NCI-H446 (cell line): Measurements from ENCODE around the gene TTLL9.
"Not testable (repeated sequence)": the region's sequence is repeated elsewhere in the genome, so short reads cannot be mapped to it uniquely, and the experiment has no call there.

ENCODE experiments used
- DNase-seq, 2 experiments: peaks; one replicate each; lab custom pipeline; 2025; lab: John Stamatoyannopoulos, UW

Gene TTLL9, protein sequence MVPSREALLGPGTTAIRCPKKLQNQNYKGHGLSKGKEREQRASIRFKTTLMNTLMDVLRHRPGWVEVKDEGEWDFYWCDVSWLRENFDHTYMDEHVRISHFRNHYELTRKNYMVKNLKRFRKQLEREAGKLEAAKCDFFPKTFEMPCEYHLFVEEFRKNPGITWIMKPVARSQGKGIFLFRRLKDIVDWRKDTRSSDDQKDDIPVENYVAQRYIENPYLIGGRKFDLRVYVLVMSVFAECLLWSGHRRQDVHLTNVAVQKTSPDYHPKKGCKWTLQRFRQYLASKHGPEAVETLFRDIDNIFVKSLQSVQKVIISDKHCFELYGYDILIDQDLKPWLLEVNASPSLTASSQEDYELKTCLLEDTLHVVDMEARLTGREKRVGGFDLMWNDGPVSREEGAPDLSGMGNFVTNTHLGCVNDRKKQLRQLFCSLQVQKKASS

DNA sequence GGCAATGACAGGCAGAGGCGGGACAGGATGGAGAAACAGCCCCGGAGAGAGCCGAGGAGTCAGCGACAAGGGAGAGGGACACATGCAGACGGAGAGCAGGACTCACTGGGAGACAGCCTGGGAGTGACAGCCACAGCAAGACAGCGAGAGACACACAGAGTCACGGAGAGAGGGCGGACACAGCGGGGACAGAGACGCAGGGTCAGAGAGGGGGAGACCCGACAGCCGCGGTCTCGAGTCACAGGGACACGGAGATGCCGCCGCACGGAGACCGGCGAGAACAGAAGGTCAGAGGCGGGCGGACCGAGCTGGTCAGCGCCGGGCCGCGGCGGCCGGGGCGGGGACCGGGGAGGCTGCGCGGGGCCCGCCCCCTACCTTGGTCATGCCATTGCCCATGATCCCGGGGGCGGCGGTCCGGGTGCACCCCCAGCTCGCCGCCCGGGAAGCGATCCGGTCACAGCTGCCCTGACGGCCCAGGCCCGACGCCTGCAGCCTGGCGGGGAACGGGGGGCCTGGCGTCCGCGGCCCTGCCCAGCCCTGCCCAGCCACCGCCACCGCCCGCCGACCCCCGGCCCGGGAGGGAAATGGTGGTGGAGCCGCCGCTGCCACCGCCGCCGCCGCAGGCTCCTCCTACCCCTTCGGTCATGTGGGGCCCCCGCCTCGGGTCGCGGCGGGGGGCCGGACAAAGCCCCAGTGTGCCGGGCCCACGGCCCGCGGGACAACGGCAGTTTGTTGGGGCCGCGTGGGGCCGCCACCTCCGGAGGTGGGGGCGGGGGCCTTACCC, at the start of gene TTLL9, which contains the start of gene DUSP15:
TTLL9 (plus strand) TSS at position 693 of the 784 bp plus-strand sequence. CDS start 493 bp downstream, outside the sequence.
DUSP15 (minus strand) TSS at position 586 of the 784 bp plus-strand sequence; CDS start at position 396, 190 bp downstream.
- no peak for DNase-seq

DNA sequence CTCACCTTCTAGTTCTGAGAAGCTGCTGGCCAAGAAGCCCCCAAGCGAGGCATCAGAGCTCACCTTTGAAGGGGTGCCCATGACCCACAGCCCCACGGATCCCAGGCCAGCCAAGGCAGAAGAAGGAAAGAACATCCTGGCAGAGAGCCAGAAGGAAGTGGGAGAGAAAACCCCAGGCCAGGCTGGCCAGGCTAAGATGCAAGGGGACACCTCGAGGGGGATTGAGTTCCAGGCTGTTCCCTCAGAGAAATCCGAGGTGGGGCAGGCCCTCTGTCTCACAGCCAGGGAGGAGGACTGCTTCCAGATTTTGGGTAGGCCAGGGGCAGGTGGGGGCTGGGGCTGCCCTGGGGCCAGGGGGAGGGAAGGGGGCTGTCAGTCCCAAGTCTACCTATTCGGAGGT, 49.0 kb upstream of the TTLL9 start:
- DNase-seq: no peak

DNA sequence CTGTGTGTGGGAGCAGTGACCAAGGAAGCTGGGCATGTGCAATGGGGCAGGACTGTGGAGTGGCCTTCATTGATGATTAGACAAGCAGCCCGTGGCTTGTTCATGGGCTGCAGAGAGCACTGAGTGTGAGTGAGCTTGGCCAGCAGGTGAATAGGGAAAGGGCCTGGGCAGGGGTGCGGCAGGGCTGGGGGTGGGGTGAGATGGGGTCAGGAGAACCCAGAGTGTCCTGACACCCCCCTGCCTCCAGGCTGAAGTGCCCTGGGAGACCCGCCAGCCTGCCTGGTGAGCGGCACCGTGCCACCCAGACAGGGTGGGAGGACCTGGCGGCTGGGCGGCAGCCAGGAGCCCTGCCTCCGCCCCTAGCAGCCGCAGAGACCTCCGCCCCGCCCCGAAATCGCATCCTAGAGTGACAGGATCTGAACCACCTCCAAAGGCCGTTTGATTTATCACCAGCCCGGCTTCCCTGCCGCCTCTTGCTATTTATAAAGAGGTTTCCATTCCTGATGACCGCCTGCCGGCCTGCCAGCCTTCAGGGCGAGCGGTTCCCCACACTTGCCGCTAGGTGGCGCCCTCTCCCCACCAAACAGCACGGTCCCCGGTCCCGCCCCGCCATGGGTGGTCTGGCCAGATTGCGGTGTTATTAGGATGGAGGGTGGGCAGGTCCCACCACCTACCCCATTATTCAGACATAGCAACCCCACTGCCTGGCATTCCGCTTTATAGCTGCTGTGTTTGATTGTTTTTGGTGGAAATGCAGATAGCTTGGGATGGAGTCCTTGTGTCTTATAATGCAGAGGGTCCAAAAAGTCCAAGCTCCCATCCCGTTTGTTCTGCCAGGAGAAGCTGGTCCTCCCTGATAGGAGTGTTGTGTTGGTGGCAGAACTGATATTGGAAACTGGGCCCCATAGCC, 47.8 kb upstream of the TTLL9 start:
- DNase-seq: peak; percentile 86 to 95

DNA sequence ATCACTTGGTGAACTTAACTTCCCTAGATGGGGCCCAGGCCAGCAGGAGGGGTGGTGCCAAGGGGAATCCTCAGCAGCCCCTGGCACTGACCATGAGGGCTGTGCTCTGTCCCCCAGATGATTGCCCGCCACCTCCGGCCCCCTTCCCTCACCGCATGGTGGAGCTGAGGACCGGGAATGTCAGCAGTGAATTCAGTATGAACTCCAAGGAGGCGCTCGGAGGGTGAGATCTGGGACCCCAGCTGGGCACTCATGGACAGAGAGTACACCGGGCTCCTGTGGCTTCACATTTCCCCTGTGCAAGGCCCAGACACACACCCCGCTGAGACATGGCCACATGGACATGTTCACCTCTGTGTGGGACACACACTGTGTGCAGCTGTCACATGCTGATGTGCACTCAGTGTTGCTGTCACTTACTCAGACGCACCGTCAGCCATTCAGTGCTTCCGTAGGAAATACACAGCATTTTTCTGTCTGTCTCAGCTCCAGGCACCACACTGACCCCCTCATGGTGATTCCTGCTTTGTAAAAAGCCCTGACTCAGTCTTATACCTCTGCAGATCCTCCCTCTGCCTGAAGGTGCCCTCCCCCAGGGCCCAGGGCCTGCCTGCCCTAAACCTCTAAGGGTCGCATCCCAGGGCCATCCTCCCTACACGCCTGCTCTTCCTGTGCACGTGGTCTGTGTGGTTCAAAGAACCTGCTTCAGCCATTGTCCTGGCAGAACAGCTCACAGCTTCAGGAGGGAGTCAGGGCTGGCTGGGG, 46.9 kb upstream of the TTLL9 start:
- DNase-seq: no peak

DNA sequence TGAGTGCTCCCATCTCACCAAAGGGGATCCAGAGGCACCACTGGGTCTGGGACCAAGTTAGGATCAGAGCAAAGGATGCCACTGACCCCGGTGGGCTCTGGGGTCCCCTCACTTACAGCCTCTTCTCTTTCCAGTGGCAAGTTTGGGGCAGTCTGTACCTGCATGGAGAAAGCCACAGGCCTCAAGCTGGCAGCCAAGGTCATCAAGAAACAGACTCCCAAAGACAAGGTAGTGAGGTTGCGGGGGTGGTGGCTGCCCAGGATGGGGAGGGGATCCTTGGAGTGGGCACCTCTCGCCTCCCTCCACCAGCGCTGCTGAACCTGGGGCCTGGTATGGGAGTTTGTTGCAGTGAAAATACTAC, 46.3 kb upstream of the TTLL9 start:
- DNase-seq: no peak

DNA sequence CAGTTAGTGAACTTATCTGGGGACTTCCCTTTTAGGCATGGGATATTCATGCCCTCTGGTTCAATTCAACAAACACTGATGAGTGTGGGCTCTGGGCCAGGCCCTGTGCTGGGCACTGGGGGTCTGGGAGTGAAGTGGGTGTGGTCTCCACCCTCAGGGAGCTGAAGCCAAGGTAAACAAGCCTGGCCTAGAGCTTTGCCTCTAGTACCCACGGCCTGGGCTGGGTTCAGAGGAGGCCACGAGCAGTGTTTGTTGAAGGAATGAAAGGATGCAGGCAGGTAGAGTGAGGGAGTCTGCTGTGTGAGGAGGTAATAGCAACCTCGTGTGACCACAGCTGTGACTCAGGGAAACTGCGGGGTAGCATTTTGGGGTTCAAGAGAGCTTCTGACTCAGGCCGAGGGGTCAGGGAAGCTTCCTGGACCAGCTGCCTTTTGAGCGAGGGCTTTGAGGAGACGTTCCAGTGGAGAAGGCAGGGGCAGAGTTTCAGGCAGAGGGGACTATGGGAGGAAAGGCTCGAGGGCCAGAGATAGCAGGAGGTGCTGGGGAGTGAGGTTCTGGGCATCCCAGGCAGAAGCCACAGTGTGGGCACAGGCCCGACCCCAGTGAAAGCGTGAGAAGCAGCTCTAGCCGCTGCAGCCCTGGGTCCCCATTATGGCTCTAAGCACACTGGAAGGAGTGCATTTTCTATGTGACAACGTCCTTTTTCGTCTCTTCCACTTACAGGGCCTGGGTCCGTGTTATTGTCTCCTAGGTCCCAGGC, 45.7 kb upstream of the TTLL9 start:
- peak in 1 of 2 experiments; percentile 30 for DNase-seq

DNA sequence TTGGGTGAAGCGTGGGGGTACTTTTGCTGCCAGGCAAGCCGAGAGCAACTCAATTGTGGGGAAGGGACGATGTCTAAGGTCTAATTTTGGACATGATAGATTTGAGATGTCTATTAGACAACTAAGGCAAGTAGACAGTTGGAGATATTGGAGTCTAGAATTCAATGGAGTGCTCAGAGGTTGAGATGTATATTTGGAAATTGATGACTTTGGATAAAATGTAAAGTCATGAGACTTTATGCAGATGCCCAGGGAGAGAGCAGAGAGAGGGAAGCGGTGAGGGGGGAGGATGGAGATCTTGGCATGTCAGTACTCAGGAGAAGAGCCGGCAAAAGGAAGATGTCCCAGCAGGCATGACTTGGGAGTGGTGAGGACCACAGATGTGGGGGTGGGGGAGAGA, 44.4 kb upstream of the TTLL9 start:
- no peak for DNase-seq

DNA sequence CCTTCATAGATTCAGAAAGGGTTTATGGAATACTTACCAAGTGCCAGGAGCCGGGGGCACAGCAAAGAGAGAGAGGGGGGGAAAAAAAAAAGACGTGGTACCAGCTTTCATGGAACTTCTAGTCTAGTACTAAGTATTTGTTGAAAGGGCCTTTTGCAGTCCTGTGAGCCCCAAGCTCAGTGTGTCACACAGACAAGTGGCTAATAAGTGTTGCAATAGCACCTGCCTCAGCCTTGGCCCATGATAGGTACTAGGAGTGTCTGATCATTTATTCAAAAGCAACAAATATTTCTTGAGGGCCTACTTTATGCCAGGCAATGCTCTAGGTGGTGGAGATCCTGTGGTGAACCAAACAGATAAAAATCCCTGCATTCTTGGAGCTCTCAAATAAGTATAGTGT, 43.4 kb upstream of the TTLL9 start:
- DNase-seq: no peak

DNA sequence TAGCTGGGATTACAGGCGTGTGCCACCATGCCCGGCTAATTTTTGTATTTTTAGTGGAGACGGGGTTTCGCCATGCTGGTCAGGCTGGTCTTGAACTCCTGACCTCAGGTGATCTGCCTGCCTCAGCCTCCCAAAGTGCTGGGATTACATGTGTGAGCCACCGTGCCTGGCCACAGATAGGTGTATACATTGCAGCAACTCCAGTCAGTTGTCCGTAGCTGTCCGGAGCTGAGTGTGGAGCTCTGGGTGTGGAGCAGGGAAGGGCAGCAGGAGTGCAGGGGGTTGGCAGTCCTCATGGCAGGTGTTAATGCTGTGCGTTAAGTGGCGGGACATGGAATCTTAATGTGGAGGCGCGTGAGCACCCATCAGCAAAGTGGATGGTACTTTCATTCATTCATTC, 42.4 kb upstream of the TTLL9 start:
- not testable (repeated sequence) for DNase-seq

DNA sequence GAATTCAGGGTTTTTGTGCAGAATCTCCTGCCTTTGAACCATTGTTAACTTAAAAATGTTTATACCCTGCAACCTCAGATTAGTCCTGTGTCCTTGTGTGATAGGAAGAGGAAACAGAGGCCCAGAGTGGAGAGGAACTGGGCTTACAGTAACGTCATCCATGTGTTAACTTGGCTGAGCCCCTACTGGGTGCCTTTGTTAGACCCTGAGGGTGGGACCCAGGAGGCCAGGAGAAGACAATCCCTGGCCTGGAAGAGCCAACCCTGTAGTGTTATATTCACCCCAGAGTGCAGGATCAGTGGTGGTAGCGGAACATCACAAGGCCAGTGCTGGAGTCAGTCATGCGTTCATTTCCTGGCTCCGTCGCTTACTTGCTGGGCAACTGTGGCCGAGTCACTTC, 40.7 kb upstream of the TTLL9 start:
- no peak for DNase-seq

DNA sequence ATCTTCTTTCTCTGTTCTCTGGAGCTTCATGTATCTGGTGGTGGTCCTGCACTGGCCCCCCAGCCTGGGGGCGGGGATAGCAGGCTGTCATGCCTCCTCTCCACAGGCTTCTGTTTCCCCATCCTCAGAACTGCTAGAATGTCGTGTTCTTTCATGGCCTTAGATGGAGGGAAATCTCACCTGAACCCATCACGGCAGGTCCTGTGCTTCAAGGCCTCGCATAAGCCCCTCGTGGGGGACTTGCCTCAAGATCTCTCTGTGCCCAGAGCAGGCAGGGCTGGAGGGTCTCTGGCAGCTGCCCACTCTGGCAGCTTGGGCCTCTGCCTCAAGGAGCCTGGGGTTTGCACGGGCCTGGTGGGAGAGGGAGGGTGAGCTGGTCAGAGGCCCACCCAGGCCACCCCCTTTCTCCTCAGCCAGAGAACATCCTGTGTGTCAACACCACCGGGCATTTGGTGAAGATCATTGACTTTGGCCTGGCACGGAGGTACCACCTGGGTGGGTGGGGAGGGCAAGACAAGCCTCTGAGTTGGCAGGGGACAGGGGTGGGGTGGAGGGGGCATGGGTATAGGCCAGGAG, 39.9 kb upstream of the TTLL9 start:
- DNase-seq: no peak

DNA sequence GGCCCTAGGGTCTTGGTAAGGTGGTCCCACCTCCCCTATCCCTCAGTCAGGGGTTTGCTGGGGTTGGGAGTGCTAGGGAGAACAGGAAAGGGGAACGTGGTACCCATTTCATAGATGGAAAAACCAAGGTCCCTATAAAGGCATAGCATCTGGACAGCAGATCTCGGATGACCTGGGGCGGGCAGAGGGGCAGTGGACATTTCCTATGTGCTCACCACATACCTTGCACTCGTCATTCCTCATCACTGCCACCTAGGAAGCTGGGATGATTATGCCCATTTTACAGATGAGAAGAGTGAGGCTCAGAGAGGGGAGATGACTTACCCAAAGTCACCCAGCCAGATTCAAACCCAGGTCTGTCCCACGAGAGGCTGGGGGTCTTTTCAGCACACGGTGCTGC, 39.2 kb upstream of the TTLL9 start:
- no peak for DNase-seq

DNA sequence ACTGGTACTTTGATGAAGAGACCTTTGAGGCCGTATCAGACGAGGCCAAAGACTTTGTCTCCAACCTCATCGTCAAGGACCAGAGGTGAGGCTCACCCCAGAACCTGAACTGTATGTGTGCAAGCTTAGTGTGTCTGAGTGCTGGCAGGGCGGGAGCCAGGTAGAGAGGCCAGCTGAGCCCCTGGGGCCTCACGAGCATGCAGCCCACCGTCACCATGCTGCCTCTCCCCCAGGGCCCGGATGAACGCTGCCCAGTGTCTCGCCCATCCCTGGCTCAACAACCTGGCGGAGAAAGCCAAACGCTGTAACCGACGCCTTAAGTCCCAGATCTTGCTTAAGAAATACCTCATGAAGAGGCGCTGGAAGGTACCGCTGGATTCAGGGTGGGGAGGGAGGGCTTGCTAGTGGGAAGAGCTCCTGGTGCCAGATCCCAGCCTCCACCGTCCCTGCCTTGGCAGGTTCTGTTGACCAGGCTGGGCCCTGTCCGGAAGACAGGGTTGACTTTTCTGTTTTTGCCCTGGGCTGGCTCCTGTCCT, 38.6 kb upstream of the TTLL9 start:
- DNase-seq: no peak

DNA sequence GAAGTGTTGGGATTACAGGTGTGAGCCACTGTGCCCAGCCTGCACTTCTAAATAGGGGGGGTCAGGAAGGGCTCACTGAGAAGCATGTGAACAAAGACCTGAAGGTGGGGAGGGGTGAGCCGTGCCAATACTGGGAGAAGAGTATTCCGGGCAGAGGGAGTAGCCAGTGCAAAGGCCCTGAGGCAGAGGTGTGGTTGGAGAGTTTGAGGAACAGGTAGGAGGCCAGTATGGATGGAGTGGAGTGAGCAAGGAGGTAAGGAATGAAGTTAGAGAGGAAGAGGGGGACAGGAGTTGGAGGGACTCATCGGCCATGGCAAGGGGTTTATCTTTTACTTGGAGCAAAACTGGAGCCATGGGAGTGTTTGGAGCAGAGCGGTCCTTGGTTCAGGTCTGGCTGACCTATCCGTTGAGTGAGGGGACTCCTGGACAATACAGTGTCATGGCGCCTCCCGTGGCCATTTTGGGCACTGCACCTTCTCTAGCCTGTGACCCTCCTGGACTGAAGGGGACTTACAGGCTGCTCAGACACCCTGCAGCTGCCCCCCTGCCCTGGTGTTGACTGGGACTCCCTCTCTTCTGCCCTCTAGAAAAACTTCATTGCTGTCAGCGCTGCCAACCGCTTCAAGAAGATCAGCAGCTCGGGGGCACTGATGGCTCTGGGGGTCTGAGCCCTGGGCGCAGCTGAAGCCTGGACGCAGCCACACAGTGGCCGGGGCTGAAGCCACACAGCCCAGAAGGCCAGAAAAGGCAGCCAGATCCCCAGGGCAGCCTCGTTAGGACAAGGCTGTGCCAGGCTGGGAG, 37.1 kb upstream of the TTLL9 start:
- DNase-seq: peak in 1 of 2 experiments; percentile 54

DNA sequence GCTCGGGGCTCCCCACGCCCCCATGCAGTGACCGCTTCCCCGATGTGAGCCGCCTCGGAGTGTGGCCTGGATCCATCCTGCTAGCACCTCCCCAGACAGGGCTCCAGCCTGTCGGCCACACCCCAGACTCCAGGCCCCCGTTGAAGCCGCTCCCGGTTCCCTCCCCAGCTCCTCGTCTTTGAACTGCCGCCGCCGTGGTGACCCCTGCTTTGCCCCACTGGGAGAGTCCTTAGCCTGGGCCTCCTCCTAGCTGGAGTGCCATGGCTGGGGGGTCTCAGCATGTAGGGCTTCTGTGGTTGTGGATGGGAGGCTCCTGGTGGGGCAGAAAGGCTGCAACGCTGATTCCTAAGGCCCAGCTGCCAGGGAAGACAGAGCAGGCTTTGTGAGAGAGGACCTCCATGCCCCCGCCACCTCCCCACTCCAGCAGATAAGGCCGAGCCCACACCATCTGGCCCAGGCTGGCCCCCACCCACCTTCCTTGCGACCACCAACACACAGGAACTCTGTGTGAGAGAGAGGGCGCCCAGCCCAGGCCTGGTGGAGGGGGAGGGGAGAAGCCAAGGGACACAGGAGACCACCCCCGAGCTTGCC, 36.4 kb upstream of the TTLL9 start:
- no peak for DNase-seq

DNA sequence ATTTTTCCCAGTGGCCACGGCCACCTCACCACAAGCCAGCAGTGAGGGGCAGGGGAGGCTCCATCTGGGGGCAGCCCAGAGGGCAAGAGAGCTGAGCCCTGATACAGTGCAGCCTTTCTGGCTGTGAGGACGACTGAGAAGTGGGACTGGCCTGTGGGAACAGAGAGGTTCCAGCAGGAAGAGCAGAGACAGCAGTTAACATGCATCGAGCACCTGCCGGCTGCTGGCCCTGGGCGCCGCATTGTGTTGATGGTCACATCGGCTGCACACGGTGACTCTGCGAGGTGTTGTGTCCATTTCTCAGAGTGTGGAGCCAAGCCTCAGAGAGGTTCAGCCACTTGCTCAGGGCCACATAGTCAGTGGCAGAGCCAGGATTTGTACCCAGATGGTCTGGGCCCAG, 34.9 kb upstream of the TTLL9 start:
- DNase-seq: no peak

DNA sequence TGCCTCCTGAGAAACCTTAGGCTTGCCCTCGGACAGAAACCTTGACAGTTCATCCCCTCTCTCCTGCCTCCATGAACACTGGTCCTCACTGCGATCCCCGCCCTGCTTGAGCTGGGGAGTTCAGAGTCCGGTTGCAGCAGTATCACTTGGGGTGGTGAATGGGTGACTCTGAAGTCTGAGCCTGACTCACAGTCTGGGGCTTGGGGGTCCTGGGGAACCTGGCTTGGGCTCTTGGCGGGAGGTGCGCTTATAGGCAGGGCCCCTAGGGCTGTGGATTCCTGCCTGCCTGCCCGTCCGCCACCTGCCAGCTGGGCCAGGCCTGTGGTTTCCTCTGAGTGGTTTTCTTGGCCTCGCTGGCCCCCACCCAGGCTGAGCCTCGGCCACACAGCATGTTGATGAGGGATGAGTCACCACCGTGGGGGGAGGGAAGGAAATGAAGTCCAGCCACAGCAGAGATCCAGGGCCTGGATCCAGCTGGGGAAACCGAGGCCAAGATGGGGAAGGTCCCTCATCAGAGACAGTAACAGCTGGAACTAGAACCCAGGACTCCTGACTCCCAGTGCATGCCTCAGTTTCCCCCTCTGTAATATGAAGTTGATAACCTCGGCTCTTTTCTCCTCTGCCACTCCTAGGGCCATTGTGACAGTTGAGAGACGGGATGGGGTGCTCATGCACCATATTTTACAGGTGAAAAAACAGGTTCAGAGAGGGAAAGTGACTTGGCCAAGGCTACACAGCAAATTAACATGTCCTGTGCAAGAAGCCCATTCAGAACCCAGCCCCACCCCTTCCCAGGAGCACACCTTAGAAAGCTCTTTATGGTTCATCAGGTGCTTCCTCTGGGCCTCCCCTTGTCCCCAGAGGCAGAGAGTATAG, 34.2 kb upstream of the TTLL9 start:
- peak in 1 of 2 experiments; percentile 78 for DNase-seq
